ENCODE results near the gene MGAT4B.

Gene MGAT4B

DNA sequence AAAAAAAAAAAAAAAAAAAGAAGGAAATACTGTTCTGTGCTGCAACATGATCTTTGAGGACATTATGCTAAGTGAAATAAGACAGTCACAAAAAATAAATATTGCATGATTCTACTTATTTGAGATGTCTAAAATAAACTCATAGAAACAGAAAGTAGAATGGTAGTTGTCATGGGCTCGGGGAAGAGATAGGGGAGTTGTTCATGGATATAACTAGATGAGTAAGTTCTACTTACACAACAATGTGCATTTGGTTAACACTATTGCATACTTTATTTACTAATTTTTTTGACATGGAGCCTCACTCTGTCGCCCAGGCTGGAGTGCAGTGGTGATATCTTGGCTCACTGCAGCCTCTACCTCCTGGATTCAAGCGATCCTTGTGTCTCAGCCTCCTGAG is 58.9 kb downstream of the MGAT4B start:
- no peak for DNase-seq
- Histone ChIP-seq H3K27ac (ENCODE audit: insufficient read depth, low read length, poor library complexity, severe bottlenecking) (no peak overlapping the region), H3K27me3 (replicated peaks; ENCODE audit: control insufficient read depth, insufficient read depth, low read length, poor library complexity, severe bottlenecking) (no peaks in the 10 kb centered on the region), H3K9me3 (ENCODE audit: control insufficient read depth, low read length) (no peaks in the 10 kb centered on the region), H3K4me3 (ENCODE audit: insufficient read depth, low read depth, low read length, poor library complexity, severe bottlenecking) (no peak overlapping the region), H3K36me3 (ENCODE audit: control insufficient read depth, insufficient read depth, low read length) (peaks cover 5% of the 10 kb centered on the region), H3K4me1 (ENCODE audit: control insufficient read depth, insufficient read depth, low read length, poor library complexity, severe bottlenecking) (no peaks in the 10 kb centered on the region)
